A673 (cell line): Measurements from ENCODE around the gene IGLL5. TPM values are rescaled to one million over a fixed set of nuclear protein-coding genes. Genes with fewer than 3 reads are reported as not detected.

Experiments used
- BruUV-seq: library from RNA; stranded (reverse); fragments of 400-500 nt; replicated peaks from 2 replicates; lab custom pipeline; 2021; lab: Mats Ljungman, UMichigan
- CTCF ChIA-PET: fragments of 300-600 bp; sonication (Branson Sonifier 250); formaldehyde crosslinking; loops from one replicate; lab custom pipeline; 2022; ENCODE audit warnings: antibody characterized with exemption; lab: Charles Lee
- POLR2A ChIA-PET: fragments of 300-600 bp; sonication (Branson Sonifier 250); formaldehyde crosslinking; loops from one replicate; lab custom pipeline; 2022; ENCODE audit warnings: antibody characterized with exemption; ENCODE audit not compliant: low non-redundant PET; lab: Charles Lee
- DNase-seq: peaks from one replicate; pipeline ENCODE4 v3.0.0-alpha.2; 2015; ENCODE audit warnings: low spot score
- H3K27ac ChIP-seq: fragments of 200-600 bp; sonication (generic); 2 replicates; pipeline ENCODE4 v1.5.1; 2016; ENCODE audit warnings: mixed run types, low read depth, mild to moderate bottlenecking, mixed read lengths, antibody characterized with exemption, low read length; ENCODE audit not compliant: poor library complexity, severe bottlenecking
- H3K27me3 ChIP-seq: fragments of 200-600 bp; sonication (generic); replicated peaks from 2 replicates; pipeline ENCODE4 v1.6.1; 2017; ENCODE audit warnings: mixed run types, low read depth, mild to moderate bottlenecking, mixed read lengths, antibody characterized with exemption, low read length; ENCODE audit not compliant: insufficient read depth, poor library complexity
- H3K36me3 ChIP-seq: fragments of 200-600 bp; sonication (generic); 2 replicates; pipeline ENCODE4 v1.6.1; 2016; ENCODE audit warnings: mixed run types, mild to moderate bottlenecking, mixed read lengths, antibody characterized with exemption, low read length; ENCODE audit not compliant: insufficient read depth, poor library complexity, severe bottlenecking
- H3K4me1 ChIP-seq: fragments of 200-600 bp; sonication (generic); 2 replicates; pipeline ENCODE4 v1.6.1; 2017; ENCODE audit warnings: mixed run types, mild to moderate bottlenecking, mixed read lengths, antibody characterized with exemption, low read length; ENCODE audit not compliant: insufficient read depth, poor library complexity, severe bottlenecking
- H3K4me3 ChIP-seq: fragments of 200-600 bp; sonication (generic); 2 replicates; pipeline ENCODE4 v1.5.1; 2016; ENCODE audit warnings: low read depth, mixed run types, mild to moderate bottlenecking, mixed read lengths, low read length; ENCODE audit not compliant: poor library complexity, severe bottlenecking
- H3K9me3 ChIP-seq: fragments of 200-600 bp; sonication (generic); 2 replicates; pipeline ENCODE4 v1.6.1; 2016; ENCODE audit warnings: mixed run types, low read depth, mild to moderate bottlenecking, mixed read lengths, antibody characterized with exemption, low read length; ENCODE audit not compliant: poor library complexity, severe bottlenecking
- CTCF ChIP-seq: fragments of 300-800, 200-600 bp; sonication (generic); conservative IDR thresholded peaks from 2 replicates; pipeline ENCODE4 v1.5.1; 2017; ENCODE audit warnings: low read depth, mild to moderate bottlenecking, antibody characterized with exemption, low read length, moderate library complexity, mixed read lengths
- EZH2 ChIP-seq: fragments of 200-600 bp; sonication (generic); IDR thresholded peaks from 2 replicates; pipeline ENCODE4 v1.6.1; 2017; ENCODE audit warnings: borderline replicate concordance, low read depth, mild to moderate bottlenecking, mixed read lengths, antibody characterized with exemption, low read length; ENCODE audit not compliant: poor library complexity, severe bottlenecking
- intact Hi-C: fragments of 100-400 bp; cut with micrococcal nuclease; formaldehyde crosslinking; loops from one replicate; pipeline ENCODE4 v1.10.0; 2022; ENCODE audit not compliant: unreplicated experiment
- total RNA-seq: library from RNA; stranded (reverse); gene quantifications from 2 replicates; pipeline ENCODE4 v1.2.3, GENCODE V29; 2021

Gene IGLL5
- total RNA-seq, 1 experiment from 2014 or later = not detected

DNA sequence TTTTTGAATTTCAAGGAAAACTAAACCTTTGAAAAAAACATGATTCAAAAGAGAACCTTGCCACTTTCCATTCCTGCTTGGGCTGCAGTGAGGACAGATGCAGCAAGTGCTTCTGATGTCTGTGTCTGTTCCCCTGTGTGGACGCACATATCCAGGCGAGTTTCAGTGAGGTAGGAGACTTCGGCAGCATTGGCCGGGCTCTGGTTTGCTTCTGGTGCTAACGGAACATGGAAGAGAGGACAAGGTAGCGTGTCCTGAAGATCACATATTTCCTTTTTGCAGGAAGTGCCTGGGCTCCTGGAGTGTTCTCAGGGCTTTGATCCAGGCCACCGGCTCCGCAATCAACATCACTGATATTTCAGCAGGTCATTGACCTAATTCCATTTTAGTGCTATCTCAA is 33.1 kb upstream of the IGLL5 start:
- H3K4me3 ChIP-seq = no peak overlapping the region
- no peak for DNase-seq
- BruUV-seq = no TSS peak
- no peaks in the 10 kb centered on the region for H3K9me3 ChIP-seq
- ChIA-PET CTCF (no interaction called here), POLR2A (no interaction called here)
- H3K4me1 ChIP-seq = no peaks in the 10 kb centered on the region
- intact Hi-C loops = loop anchor here (10.0 kb wide), 1 partner anchor 270 kb away; no protein-coding TSS in a partner anchor
- H3K27me3 ChIP-seq = peaks cover 33% of the 10 kb centered on the region
- no peak for TF ChIP-seq CTCF
- no peak for TF ChIP-seq EZH2
- H3K36me3 ChIP-seq = no peaks in the 10 kb centered on the region
- H3K27ac ChIP-seq = no peak overlapping the region

- intact Hi-C loops = loop anchor here (10.0 kb wide), 1 partner anchor 270 kb away; no protein-coding TSS in a partner anchor
- no TSS peak for BruUV-seq
- no peak for DNase-seq
- Histone ChIP-seq H3K27ac (no peak overlapping the region), H3K9me3 (no peaks in the 10 kb centered on the region), H3K4me3 (no peak overlapping the region), H3K36me3 (no peaks in the 10 kb centered on the region), H3K27me3 (peaks cover 38% of the 10 kb centered on the region), H3K4me1 (no peaks in the 10 kb centered on the region)
- no peak for TF ChIP-seq CTCF
- TF ChIP-seq EZH2 = no peak
- CTCF ChIA-PET = interaction anchor here (0.6 to 1.5 kb wide), 4 partner anchors 23 to 88 kb away, joined by 3 to 8 read pairs (median 6); no protein-coding TSS in a partner anchor
- POLR2A ChIA-PET = no interaction called here
Measured at GRCh38 chr22:22855085-22855484, 32.5 kb upstream of the IGLL5 start.

DNA sequence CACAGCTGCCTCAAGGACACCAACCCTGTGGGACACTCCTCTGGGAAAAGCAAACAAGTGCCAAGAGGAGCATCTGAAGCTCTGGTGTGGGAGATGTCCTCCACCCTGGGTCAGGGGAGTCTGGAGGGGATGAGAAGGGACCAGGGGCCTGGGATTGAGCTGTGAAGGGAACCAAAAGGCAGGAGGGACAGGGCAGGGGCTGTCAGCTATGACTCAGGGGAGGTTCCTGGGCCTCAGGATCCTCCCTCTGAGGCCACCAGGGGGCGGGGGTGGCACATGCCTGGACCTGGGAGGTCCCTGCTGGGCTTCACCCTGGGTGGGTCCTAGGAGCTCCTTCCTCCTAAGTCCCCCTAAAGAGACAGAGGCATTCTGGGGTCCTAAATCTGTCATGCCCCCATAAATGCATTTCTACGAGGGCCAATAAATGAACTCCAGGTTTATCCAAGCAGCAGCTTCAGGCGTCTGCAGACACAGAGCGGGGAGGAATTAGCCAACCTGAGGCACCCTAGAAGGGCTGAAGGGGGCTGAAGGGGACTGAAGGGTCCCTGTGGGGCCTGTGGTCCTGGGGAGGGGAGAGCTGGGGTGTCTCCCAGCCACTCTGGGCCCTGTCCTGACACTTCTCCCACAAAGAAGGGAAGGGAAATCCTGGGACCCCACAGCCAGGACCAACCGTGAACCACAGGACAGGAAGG is 31.9 kb upstream of the IGLL5 start:
- DNase-seq = peak; percentile 45
- POLR2A ChIA-PET = no interaction called here
- Histone ChIP-seq H3K4me3 (no peak overlapping the region), H3K27me3 (peaks cover 45% of the 10 kb centered on the region), H3K4me1 (no peaks in the 10 kb centered on the region), H3K36me3 (no peaks in the 10 kb centered on the region), H3K9me3 (no peaks in the 10 kb centered on the region), H3K27ac (no peak overlapping the region)
- BruUV-seq = no TSS peak
- intact Hi-C loops = loop anchor here (10.0 kb wide), 1 partner anchor 269 kb away; no protein-coding TSS in a partner anchor
- no peak for TF ChIP-seq EZH2
- peak; percentile 60 for TF ChIP-seq CTCF
- CTCF ChIA-PET = interaction anchor here (0.8 to 1.5 kb wide), 3 partner anchors 22 to 87 kb away, joined by 5 to 8 read pairs (median 7); no protein-coding TSS in a partner anchor
